Measurements from ENCODE around the gene PRR36. TPM values are rescaled to one million over a fixed set of nuclear protein-coding genes. Genes with fewer than 3 reads are reported as not detected.

Gene PRR36
- total RNA-seq, 6 donors from 2014 or later = 0.46 to 9.4 (median 2.7) TPM

GRCh38 chr19:7850945-7851622 lies 23.1 kb downstream of the PRR36 start:
- H3K4me1 ChIP-seq = peaks cover 0 to 10% (median 7%) of the 10 kb centered on the region in 4 donors
- no peak for TF ChIP-seq POLR2A (IDR thresholded peaks at IDR 0.05)
- TF ChIP-seq, protein P1, sequence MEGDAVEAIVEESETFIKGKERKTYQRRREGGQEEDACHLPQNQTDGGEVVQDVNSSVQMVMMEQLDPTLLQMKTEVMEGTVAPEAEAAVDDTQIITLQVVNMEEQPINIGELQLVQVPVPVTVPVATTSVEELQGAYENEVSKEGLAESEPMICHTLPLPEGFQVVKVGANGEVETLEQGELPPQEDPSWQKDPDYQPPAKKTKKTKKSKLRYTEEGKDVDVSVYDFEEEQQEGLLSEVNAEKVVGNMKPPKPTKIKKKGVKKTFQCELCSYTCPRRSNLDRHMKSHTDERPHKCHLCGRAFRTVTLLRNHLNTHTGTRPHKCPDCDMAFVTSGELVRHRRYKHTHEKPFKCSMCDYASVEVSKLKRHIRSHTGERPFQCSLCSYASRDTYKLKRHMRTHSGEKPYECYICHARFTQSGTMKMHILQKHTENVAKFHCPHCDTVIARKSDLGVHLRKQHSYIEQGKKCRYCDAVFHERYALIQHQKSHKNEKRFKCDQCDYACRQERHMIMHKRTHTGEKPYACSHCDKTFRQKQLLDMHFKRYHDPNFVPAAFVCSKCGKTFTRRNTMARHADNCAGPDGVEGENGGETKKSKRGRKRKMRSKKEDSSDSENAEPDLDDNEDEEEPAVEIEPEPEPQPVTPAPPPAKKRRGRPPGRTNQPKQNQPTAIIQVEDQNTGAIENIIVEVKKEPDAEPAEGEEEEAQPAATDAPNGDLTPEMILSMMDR (IDR thresholded peaks at IDR 0.05) = no peak
- TF ChIP-seq EP300 (IDR thresholded peaks at IDR 0.05) = no peak
- TF ChIP-seq POLR2AphosphoS5 (IDR thresholded peaks at IDR 0.05) = no peak
- DNase-seq (no peak), ATAC-seq (ENCODE audit: low FRiP score in 2 of 2) (no peak)
- H3K36me3 ChIP-seq = peaks cover 0 to 3% (median 0%) of the 10 kb centered on the region in 4 donors
- WGBS, 2 donors = 93% methylated on average over 9 to 15 of the region's 19 CpGs
- H3K27me3 ChIP-seq = no peaks in the 10 kb centered on the region
- H3K4me3 ChIP-seq = no peak overlapping the region
- no peaks in the 10 kb centered on the region for H3K9me3 ChIP-seq
- H3K27ac ChIP-seq = peak overlapping the region in 3 of 4 donors; percentile 2 to 40 (median 22)

DNA sequence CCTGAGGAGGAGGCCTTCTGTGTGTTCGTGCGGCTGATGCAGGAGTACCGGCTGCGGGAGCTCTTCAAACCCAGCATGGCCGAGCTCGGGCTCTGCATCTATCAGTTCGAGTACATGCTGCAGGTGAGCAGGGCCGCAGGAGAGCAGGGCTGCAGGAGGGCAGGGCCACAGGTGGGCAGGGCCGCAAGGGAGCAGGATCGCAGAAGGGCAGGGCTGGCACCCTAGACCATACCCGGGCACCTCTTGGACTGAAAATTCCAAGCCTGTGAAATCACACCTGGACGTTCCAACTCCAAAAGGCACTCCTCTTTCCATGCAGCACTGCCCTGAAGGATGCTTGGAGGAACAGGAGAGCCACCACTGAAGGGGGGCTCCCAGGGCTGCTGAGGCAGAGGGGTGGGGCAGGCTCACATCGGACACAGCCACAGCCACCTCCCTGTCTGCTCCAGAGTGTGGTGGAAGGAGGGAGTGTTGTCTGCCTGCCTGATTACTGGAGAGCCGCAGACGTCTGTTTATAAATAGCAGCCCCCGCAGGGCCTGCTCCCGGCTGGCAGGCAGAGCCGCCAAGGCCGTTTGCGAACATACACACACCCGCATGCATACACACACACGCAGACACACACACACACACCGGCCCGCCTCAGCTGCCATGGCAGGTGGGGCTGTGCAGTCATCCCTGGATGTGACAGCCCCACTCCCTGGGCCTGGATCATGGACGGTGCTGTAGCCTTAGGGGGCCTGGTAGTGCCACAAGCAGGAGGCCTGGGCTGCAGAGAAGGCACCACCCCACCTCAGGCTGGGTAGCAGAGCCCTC lies 24.0 kb downstream of the PRR36 start:
- Histone ChIP-seq H3K36me3 (peaks cover 0 to 3% (median 0%) of the 10 kb centered on the region in 4 donors), H3K9me3 (no peaks in the 10 kb centered on the region), H3K27ac (peak overlapping the region in 3 of 4 donors; percentile 2 to 40 (median 22)), H3K4me3 (no peak overlapping the region), H3K4me1 (peaks cover 0 to 10% (median 7%) of the 10 kb centered on the region in 4 donors), H3K27me3 (no peaks in the 10 kb centered on the region)
- ATAC-seq (ENCODE audit: low FRiP score in 2 of 2) (peak; percentile 9 to 59), DNase-seq (peak; percentile 38 to 81)
- TF ChIP-seq, protein P1 (IDR thresholded peaks at IDR 0.05) = no peak
- no peak for TF ChIP-seq POLR2A (IDR thresholded peaks at IDR 0.05)
- no peak for TF ChIP-seq EP300 (IDR thresholded peaks at IDR 0.05)
- no peak for TF ChIP-seq POLR2AphosphoS5 (IDR thresholded peaks at IDR 0.05)
- WGBS, 2 donors = 75 to 89% methylated on average over 12 to 24 of the region's 25 CpGs

GRCh38 chr19:7849631-7849999 lies 24.6 kb downstream of the PRR36 start:
- Histone ChIP-seq H3K9me3 (no peaks in the 10 kb centered on the region), H3K4me1 (peaks cover 0 to 10% (median 7%) of the 10 kb centered on the region in 4 donors), H3K27me3 (no peaks in the 10 kb centered on the region), H3K36me3 (peaks cover 0 to 3% (median 0%) of the 10 kb centered on the region in 4 donors), H3K27ac (no peak overlapping the region), H3K4me3 (no peak overlapping the region)
- DNase-seq (no peak), ATAC-seq (ENCODE audit: low FRiP score in 2 of 2) (no peak)
- WGBS, 2 donors = 94 to 96% methylated on average over 9 of the region's 9 CpGs
- TF ChIP-seq POLR2A (IDR thresholded peaks at IDR 0.05) (no peak), EP300 (IDR thresholded peaks at IDR 0.05) (no peak), POLR2AphosphoS5 (IDR thresholded peaks at IDR 0.05) (no peak)
- TF ChIP-seq, protein P1 (IDR thresholded peaks at IDR 0.05) = no peak

DNA sequence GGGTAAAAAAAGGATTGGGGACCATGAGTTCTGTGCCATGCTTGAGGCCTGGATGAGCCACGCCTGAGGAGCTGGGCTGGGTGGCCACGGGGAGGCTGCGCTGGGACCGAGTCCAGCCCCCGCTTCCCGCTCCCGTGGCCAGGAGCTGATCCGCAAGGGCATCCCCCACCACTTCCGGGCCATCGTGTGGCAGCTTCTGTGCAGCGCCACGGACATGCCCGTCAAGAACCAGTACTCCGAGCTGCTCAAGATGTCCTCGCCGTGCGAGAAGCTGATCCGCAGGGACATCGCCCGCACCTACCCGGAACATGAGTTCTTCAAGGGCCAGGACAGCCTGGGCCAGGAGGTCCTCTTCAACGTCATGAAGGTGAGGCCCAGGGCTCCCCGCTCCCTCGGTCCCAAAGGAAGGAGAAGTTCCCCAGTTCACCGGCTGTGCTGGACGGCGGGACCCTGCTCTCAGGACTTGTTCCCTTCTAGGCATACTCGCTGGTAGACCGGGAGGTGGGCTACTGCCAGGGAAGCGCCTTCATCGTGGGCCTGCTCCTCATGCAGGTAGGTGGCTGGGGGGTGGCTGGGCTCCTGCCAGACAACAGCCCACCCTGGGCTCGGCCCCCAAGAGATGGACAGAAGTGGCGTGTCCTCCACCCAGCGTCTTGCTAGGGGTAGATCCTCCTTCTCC lies 25.3 kb downstream of the PRR36 start:
- Histone ChIP-seq H3K4me3 (no peak overlapping the region), H3K4me1 (peaks cover 0 to 10% (median 7%) of the 10 kb centered on the region in 4 donors), H3K27ac (no peak overlapping the region), H3K36me3 (peaks cover 0 to 3% (median 0%) of the 10 kb centered on the region in 4 donors), H3K9me3 (no peaks in the 10 kb centered on the region), H3K27me3 (no peaks in the 10 kb centered on the region)
- ATAC-seq (ENCODE audit: low FRiP score in 2 of 2) (no peak), DNase-seq (peak in 1 of 2 donors; percentile 78)
- 88 to 90% methylated on average over 23 to 34 of the region's 34 CpGs for WGBS, 2 donors
- TF ChIP-seq POLR2A (IDR thresholded peaks at IDR 0.05) (no peak), EP300 (IDR thresholded peaks at IDR 0.05) (no peak), POLR2AphosphoS5 (IDR thresholded peaks at IDR 0.05) (no peak)
- TF ChIP-seq, protein P1 (IDR thresholded peaks at IDR 0.05) = no peak
